ENCODE measurements around the gene ANKH.

DNA sequence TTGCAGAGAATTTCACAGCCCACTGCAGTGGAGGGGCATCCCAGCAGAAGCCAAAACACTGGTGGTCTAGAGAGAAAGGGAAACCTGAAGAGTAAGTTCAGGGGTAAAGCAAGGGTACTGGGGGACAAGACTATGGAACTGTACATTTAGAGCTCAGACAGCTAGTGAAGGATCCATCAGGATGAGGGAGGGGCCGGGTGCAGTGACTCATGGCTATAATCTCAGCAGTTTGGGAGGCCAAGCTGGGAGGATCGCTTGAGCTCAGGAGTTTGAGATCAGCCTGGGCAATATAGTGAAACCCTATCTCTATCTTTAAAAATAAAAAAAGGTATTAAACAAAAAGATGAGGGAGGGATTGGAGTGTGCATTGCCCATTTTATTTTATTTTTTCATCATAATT lies 7.8 kb upstream of the ANKH start:
- TF ChIP-seq, protein P1, sequence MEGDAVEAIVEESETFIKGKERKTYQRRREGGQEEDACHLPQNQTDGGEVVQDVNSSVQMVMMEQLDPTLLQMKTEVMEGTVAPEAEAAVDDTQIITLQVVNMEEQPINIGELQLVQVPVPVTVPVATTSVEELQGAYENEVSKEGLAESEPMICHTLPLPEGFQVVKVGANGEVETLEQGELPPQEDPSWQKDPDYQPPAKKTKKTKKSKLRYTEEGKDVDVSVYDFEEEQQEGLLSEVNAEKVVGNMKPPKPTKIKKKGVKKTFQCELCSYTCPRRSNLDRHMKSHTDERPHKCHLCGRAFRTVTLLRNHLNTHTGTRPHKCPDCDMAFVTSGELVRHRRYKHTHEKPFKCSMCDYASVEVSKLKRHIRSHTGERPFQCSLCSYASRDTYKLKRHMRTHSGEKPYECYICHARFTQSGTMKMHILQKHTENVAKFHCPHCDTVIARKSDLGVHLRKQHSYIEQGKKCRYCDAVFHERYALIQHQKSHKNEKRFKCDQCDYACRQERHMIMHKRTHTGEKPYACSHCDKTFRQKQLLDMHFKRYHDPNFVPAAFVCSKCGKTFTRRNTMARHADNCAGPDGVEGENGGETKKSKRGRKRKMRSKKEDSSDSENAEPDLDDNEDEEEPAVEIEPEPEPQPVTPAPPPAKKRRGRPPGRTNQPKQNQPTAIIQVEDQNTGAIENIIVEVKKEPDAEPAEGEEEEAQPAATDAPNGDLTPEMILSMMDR (conservative IDR thresholded peaks at IDR 0.05; ENCODE audit: low read length), result no peak
- TF ChIP-seq EZH2phosphoT487 (IDR thresholded peaks at IDR 0.05; ENCODE audit: borderline replicate concordance), result no peak
